NT2/D1 (cell line): Measurements from ENCODE around the gene CCT5.

ENCODE experiments used
- YY1 ChIP-seq: IDR thresholded peaks from 2 replicates; pipeline ENCODE4 v1.6.1; 2011; ENCODE audit not compliant: insufficient read length, insufficient read depth
- ZNF274 ChIP-seq: IDR thresholded peaks from 2 replicates; pipeline ENCODE4 v1.6.1; 2011; ENCODE audit warnings: mild to moderate bottlenecking, low read depth, low read length

- no peak for TF ChIP-seq YY1
- TF ChIP-seq ZNF274: no peak
Observed at GRCh38 chr5:10310066-10310779, 60.1 kb downstream of the CCT5 start.
